H1 (cell line): ENCODE measurements around the gene COPA.

ENCODE experiments used
- CTCF ChIP-seq, 3 experiments: IDR thresholded peaks; 1 replicate in 2 of 3; 2 replicates in 1 of 3; pipeline versions ENCODE4 v1.5.1 to v1.6.1; 2011; ENCODE audit warnings: low read length in 3 of 3, mild to moderate bottlenecking in 3 of 3, inconsistent platforms in 2 of 3, low read depth in 1 of 3, moderate library complexity in 1 of 3; ENCODE audit not compliant: insufficient read depth in 1 of 3; ENCODE audit errors: control extremely low read depth in 1 of 3
- GABPA ChIP-seq: IDR thresholded peaks from 2 replicates; pipeline ENCODE4 v1.6.1; 2011; ENCODE audit warnings: mild to moderate bottlenecking, low read length, moderate library complexity, borderline replicate concordance; ENCODE audit not compliant: insufficient read depth
- POLR2AphosphoS5 ChIP-seq: IDR thresholded peaks from 2 replicates; pipeline ENCODE4 v1.6.1; 2011; ENCODE audit warnings: low read depth, low read length
- RAD21 ChIP-seq, 2 experiments: IDR thresholded peaks in 1 of 2; conservative IDR thresholded peaks in 1 of 2; 2 replicates each; pipeline ENCODE4 v1.6.1; 2011; ENCODE audit warnings: low read depth in 2 of 2, low read length in 2 of 2, improper control_type of control experiment in 1 of 2, inconsistent platforms in 1 of 2, mild to moderate bottlenecking in 1 of 2, moderate library complexity in 1 of 2
- SP1 ChIP-seq: IDR thresholded peaks from 2 replicates; pipeline ENCODE4 v1.6.1; 2011; ENCODE audit warnings: low read depth, low read length

- no peak for TF ChIP-seq CTCF (IDR thresholded peaks at IDR 0.05; ENCODE audit: control extremely low read depth in 1 of 3, insufficient read depth in 1 of 3, low read depth in 1 of 3, low read length in 3 of 3)
- no peak for TF ChIP-seq RAD21 (IDR thresholded peaks at IDR 0.05 in 1 of 2, conservative IDR thresholded peaks at IDR 0.05 in 1 of 2; ENCODE audit: low read depth in 2 of 2, low read length in 2 of 2)
- no peak for TF ChIP-seq POLR2AphosphoS5
- TF ChIP-seq SP1 = no peak
- no peak for TF ChIP-seq GABPA
Measured at GRCh38 chr1:160374306-160375110, 31.5 kb upstream of the COPA start.
